IMR-90 (cell line): ENCODE data around the gene PPP1R27. TPM values are rescaled to one million over a fixed set of nuclear protein-coding genes. Genes with fewer than 3 reads are reported as not detected.
A peak's percentile ranks its signal among the peaks of the same experiment; 100 is the strongest.

Experiments
- ATAC-seq: fragments of 200-7000 bp; cut with Tn5 transposase; 2 replicates; pipeline ENCODE4 v1.9.1; 2020; ENCODE audit warnings: low read depth, mild to moderate bottlenecking, moderate library complexity
- BruUV-seq: library from RNA; stranded (reverse); fragments of 400-500 nt; replicated peaks from 2 replicates; lab custom pipeline; 2021; lab: Mats Ljungman, UMichigan
- CTCF ChIA-PET: fragments of 300-600 bp; formaldehyde crosslinking; extraction: SDS; loops from one replicate; lab custom pipeline; 2021; ENCODE audit warnings: antibody characterized with exemption; lab: Yijun Ruan, JAX
- POLR2A ChIA-PET: fragments of 300-600 bp; sonication (Branson Sonifier 250); formaldehyde crosslinking; loops from one replicate; lab custom pipeline; 2022; ENCODE audit warnings: antibody characterized with exemption; ENCODE audit not compliant: unreplicated experiment; lab: Charles Lee
- DNase-seq: peaks from one replicate; pipeline ENCODE4 v3.0.0; 2013
- H2AFZ ChIP-seq: replicated peaks from 2 replicates; pipeline ENCODE3; 2013; ENCODE audit warnings: low read length, mild to moderate bottlenecking; ENCODE audit not compliant: poor library complexity
- H2AK5ac ChIP-seq: 2 replicates; pipeline ENCODE4 v1.6.1; 2013; ENCODE audit warnings: low read depth, low read length, inconsistent platforms
- H2AK9ac ChIP-seq: replicated peaks from 2 replicates; pipeline ENCODE3; 2013; ENCODE audit warnings: mild to moderate bottlenecking, low read depth, low read length, moderate library complexity; ENCODE audit not compliant: poor library complexity
- H2BK120ac ChIP-seq: 2 replicates; pipeline ENCODE4 v1.6.1; 2013; ENCODE audit warnings: low read depth, low read length, inconsistent platforms
- H2BK15ac ChIP-seq: 3 replicates; pipeline ENCODE4 v1.6.1; 2013; ENCODE audit warnings: low read depth, low read length, inconsistent platforms
- H2BK20ac ChIP-seq: 2 replicates; pipeline ENCODE4 v1.6.1; 2013; ENCODE audit warnings: low read depth, mild to moderate bottlenecking, inconsistent platforms, low read length, moderate library complexity
- H2BK5ac ChIP-seq: 2 replicates; pipeline ENCODE4 v1.6.1; 2013; ENCODE audit warnings: mild to moderate bottlenecking, low read depth, low read length, inconsistent platforms; ENCODE audit not compliant: poor library complexity, severe bottlenecking
- H3K14ac ChIP-seq: replicated peaks from 2 replicates; pipeline ENCODE4 v1.6.1; 2013; ENCODE audit warnings: low read depth, low read length, inconsistent platforms
- H3K18ac ChIP-seq: 2 replicates; pipeline ENCODE4 v1.6.1; 2013; ENCODE audit warnings: low read depth, low read length, control low read depth
- H3K23ac ChIP-seq: 2 replicates; pipeline ENCODE4 v1.6.1; 2013; ENCODE audit warnings: low read depth, low read length, inconsistent platforms
- H3K27ac ChIP-seq: 2 replicates; pipeline ENCODE4 v1.5.1; 2013; ENCODE audit warnings: mild to moderate bottlenecking, control low read depth, low read length; ENCODE audit not compliant: insufficient read depth
- H3K27me3 ChIP-seq: 2 replicates; pipeline ENCODE4 v1.6.1; 2013; ENCODE audit warnings: low read length; ENCODE audit not compliant: control insufficient read depth, insufficient read depth
- H3K36me3 ChIP-seq: 2 replicates; pipeline ENCODE4 v1.6.1; 2013; ENCODE audit warnings: low read length, mixed read lengths; ENCODE audit not compliant: control insufficient read depth, insufficient read depth
- H3K4ac ChIP-seq: 2 replicates; pipeline ENCODE4 v1.6.1; 2013; ENCODE audit warnings: low read depth, low read length, inconsistent platforms
- H3K4me1 ChIP-seq: 2 replicates; pipeline ENCODE4 v1.6.1; 2013; ENCODE audit warnings: low read length, mixed read lengths; ENCODE audit not compliant: control insufficient read depth, insufficient read depth
- H3K4me2 ChIP-seq: 2 replicates; pipeline ENCODE4 v1.6.1; 2013; ENCODE audit warnings: low read depth, mild to moderate bottlenecking, control low read depth, low read length, moderate library complexity
- H3K4me3 ChIP-seq: 2 replicates; pipeline ENCODE4 v1.5.1; 2013; ENCODE audit warnings: low read depth, mild to moderate bottlenecking, control low read depth, low read length, moderate library complexity; ENCODE audit not compliant: insufficient read depth
- H3K56ac ChIP-seq: 2 replicates; pipeline ENCODE4 v1.6.1; 2013; ENCODE audit warnings: low read length, inconsistent platforms; ENCODE audit not compliant: insufficient read depth; ENCODE audit errors: extremely low read depth
- H3K79me1 ChIP-seq, 2 experiments: 2 replicates each; pipeline ENCODE4 v1.6.1; 2013; ENCODE audit warnings: low read length in 2 of 2, inconsistent platforms in 1 of 2, low read depth in 1 of 2
- H3K9ac ChIP-seq: 2 replicates; pipeline ENCODE4 v1.6.1; 2013; ENCODE audit warnings: low read depth, low read length, control low read depth
- H3K9me1 ChIP-seq: 2 replicates; pipeline ENCODE4 v1.6.1; 2013; ENCODE audit warnings: low read length, inconsistent platforms; ENCODE audit not compliant: insufficient read depth
- H3K9me3 ChIP-seq: 2 replicates; pipeline ENCODE4 v1.6.1; 2013; ENCODE audit warnings: low read length; ENCODE audit not compliant: control insufficient read depth, insufficient read depth
- H4K20me1 ChIP-seq: 2 replicates; pipeline ENCODE4 v1.6.1; 2013; ENCODE audit warnings: low read length, inconsistent platforms; ENCODE audit not compliant: insufficient read depth
- H4K5ac ChIP-seq: 2 replicates; pipeline ENCODE4 v1.6.1; 2013; ENCODE audit warnings: mild to moderate bottlenecking, low read depth, low read length, control low read depth
- H4K8ac ChIP-seq, 2 experiments: 2 replicates each; pipeline ENCODE4 v1.6.1; 2013; ENCODE audit warnings: low read depth in 2 of 2, low read length in 2 of 2, control low read depth in 1 of 2, inconsistent platforms in 1 of 2
- H4K91ac ChIP-seq: 2 replicates; pipeline ENCODE4 v1.6.1; 2013; ENCODE audit warnings: low read depth, low read length, inconsistent platforms; ENCODE audit not compliant: insufficient read depth
- BHLHE40 ChIP-seq: fragments of 150-350 bp; IDR thresholded peaks from 2 replicates; pipeline ENCODE4 v1.6.1; 2016; ENCODE audit warnings: mild to moderate bottlenecking, low read depth, low read length
- CEBPB ChIP-seq: IDR thresholded peaks from 2 replicates; pipeline ENCODE4 v1.6.1; 2012; ENCODE audit warnings: low read depth, low read length, improper control_type of control experiment
- MXI1 ChIP-seq: IDR thresholded peaks from 2 replicates; pipeline ENCODE4 v1.6.1; 2012; ENCODE audit warnings: low read depth, mild to moderate bottlenecking, low read length, moderate library complexity, borderline replicate concordance
- WGBS, 2 experiments: methylation state at CpG; one replicate each; pipeline versions ENCODE4 v1.1.5 to v1.1.7; 2013; ENCODE audit warnings: missing lambda C conversion rate in 2 of 2; ENCODE audit not compliant: insufficient read length in 1 of 2; ENCODE audit errors: extremely low coverage in 2 of 2; 5-methylcytosine and 5-hydroxymethylcytosine counted together
- dilution Hi-C: fragments of 300-500 bp; cut with HindIII; formaldehyde crosslinking; loops from one replicate; pipeline ENCODE4 v1.14.3; 2018; ENCODE audit warnings: low sequenced_read_pairs; ENCODE audit not compliant: unreplicated experiment
- in situ Hi-C: fragments of 300-500 bp; cut with MboI; formaldehyde crosslinking; loops from 3 replicates; pipeline ENCODE4 v1.14.3; 2019; ENCODE audit warnings: low sequenced_read_pairs, inconsistent platforms, mixed read lengths
- intact Hi-C: fragments of 100-400 bp; cut with micrococcal nuclease; formaldehyde crosslinking; loops from 2 replicates; pipeline ENCODE4 v1.10.0; 2022
- polyA plus RNA-seq, 3 experiments: library from polyadenylated mRNA; depleted of rRNA; stranded (reverse); fragments of >200 nt; gene quantifications; 2 replicates each; pipeline ENCODE4 v1.2.3, GENCODE V29; 2012; ENCODE audit warnings: low replicate concordance in 1 of 3
- total RNA-seq: library from RNA; depleted of rRNA; stranded (reverse); fragments of >200 nt; gene quantifications from 2 replicates; pipeline ENCODE4 v1.2.3, GENCODE V29; 2012

The PPP1R27 gene
- total and polyA plus RNA-seq, 2 of the 4 experiments (the other 2 are of a cell fraction) = 0.21 TPM; not detected in 1

DNA sequence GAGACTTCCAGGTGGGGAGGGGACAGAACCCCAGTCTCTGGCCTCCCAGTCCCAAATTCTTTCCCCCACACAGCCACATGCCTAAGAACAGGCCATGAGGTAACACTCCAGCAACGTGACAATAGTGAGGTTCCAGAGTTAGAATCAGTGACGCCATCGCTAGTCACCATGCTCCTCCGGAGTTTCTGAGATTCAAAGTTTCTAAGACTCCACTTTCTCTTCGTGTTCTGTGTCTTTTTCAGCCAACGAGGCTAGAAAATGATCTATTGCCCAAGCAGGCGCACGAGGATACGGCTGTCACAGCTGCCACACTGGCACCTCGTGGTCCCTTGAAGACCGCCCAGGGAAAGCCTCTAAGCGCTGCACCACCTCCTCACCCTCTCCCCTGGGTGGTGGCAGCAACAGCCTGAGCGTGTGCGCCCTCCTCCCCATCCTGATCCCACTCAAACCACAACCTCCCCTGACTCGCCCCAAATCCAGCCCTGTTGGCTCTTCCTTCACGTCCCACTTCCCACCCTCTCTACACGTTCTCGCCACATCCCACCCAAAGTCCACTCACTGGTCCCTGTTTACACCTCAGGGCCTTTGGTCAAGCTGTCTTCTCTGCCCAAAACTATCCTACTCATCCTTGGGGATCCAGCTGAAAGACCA is 2.8 kb downstream of the PPP1R27 start:
- peak overlapping the region; percentile 98 for H3K14ac ChIP-seq
- peak overlapping the region; percentile 53 for H2BK120ac ChIP-seq
- peak overlapping the region; percentile 85 for H3K4ac ChIP-seq
- H4K8ac ChIP-seq = peak overlapping the region; percentile 74 to 85
- CTCF ChIA-PET = no interaction called here
- H3K79me1 ChIP-seq = peaks cover 21 to 63% of the 10 kb centered on the region in 2 experiments
- H3K9me3 ChIP-seq = no peaks in the 10 kb centered on the region
- peak overlapping the region; percentile 87 for H3K4me3 ChIP-seq
- peak; percentile 3 for ATAC-seq
- H3K36me3 ChIP-seq = peaks cover 7% of the 10 kb centered on the region; the same call in 1 of the 2 replicates
- peak overlapping the region; percentile 91 for H2AK5ac ChIP-seq
- peak; percentile 41 for DNase-seq
- dilution Hi-C loops (no loop called here), intact Hi-C loops (no loop called here), in situ Hi-C loops (no loop called here)
- 0 out of 2 replicates have a peak overlapping the region, but pooled peaks have one; percentile 14 for H2BK20ac ChIP-seq
- peak overlapping the region; percentile 87 for H4K5ac ChIP-seq
- peak overlapping the region; percentile 72 for H2BK5ac ChIP-seq
- TF ChIP-seq BHLHE40 (no peak), MXI1 (peak; percentile 73; the same call in 1 of the 2 replicates), CEBPB (peak; percentile 33; the same call in 1 of the 2 replicates)
- peak overlapping the region; percentile 84 for H3K27ac ChIP-seq
- H2AK9ac ChIP-seq = peak overlapping the region; percentile 98
- peaks cover 29% of the 10 kb centered on the region for H4K20me1 ChIP-seq
- H3K56ac ChIP-seq = peak overlapping the region; percentile 55
- no peak overlapping the region; the same call in 2 of the 3 replicates for H2BK15ac ChIP-seq
- BruUV-seq = no TSS peak
- H3K4me1 ChIP-seq = peaks cover 15% of the 10 kb centered on the region
- 20% methylated on average over 9 of the region's 18 CpGs; no CpG with 5 or more reads in 1 of the 2 experiments for WGBS, 2 experiments
- peak overlapping the region; percentile 66 for H3K18ac ChIP-seq
- peak overlapping the region; percentile 93 for H3K9ac ChIP-seq
- peak overlapping the region; percentile 82 for H2AFZ ChIP-seq
- peak overlapping the region; percentile 99 for H3K4me2 ChIP-seq
- POLR2A ChIA-PET = interaction anchor here (0.6 kb wide), 1 partner anchor 51 kb away, joined by 5 read pairs; no protein-coding TSS in a partner anchor
- H4K91ac ChIP-seq = peak overlapping the region; percentile 91
- H3K23ac ChIP-seq = peak overlapping the region; percentile 97
- peaks cover 27% of the 10 kb centered on the region for H3K9me1 ChIP-seq
- no peaks in the 10 kb centered on the region for H3K27me3 ChIP-seq
